Kidney (tissue), 14 donors: ENCODE data around the gene ODC1. TPM values are rescaled to one million over a fixed set of nuclear protein-coding genes. Genes with fewer than 3 reads are reported as not detected.

Experiments
- DNase-seq, 5 donors: peaks; one replicate each; pipeline ENCODE4 v3.0.0-alpha.2; 2013 to 2020
- FAIRE-seq: peaks from 2 replicates; lab custom pipeline; 2012; peaks lifted over from hg19 to GRCh38; lab: Jason Lieb, UNC
- H3K27ac ChIP-seq, 2 donors: one replicate each; pipeline ENCODE4 v1.7.0; 2013; ENCODE audit warnings: low read depth in 2 of 2, low read length in 2 of 2, inconsistent platforms in 1 of 2
- H3K27me3 ChIP-seq: one replicate; pipeline ENCODE4 v1.7.1; 2013; ENCODE audit warnings: low read length, inconsistent platforms; ENCODE audit not compliant: control insufficient read depth, insufficient read depth
- H3K36me3 ChIP-seq, 3 donors: one replicate each; pipeline versions ENCODE4 v1.7.0 to v1.7.1; 2013; ENCODE audit warnings: low read length in 3 of 3, control low read depth in 1 of 3, inconsistent platforms in 1 of 3; ENCODE audit not compliant: insufficient read depth in 3 of 3, control insufficient read depth in 2 of 3
- H3K4me1 ChIP-seq, 3 donors: one replicate each; pipeline versions ENCODE4 v1.7.0 to v1.7.1; 2013; ENCODE audit warnings: low read length in 3 of 3, inconsistent platforms in 1 of 3, low read depth in 1 of 3; ENCODE audit not compliant: control insufficient read depth in 2 of 3, insufficient read depth in 2 of 3
- H3K4me3 ChIP-seq, 3 donors: one replicate each; pipeline versions ENCODE4 v1.7.0 to v1.8.1; 2013; ENCODE audit warnings: low read length in 3 of 3, control low read depth in 1 of 3, inconsistent platforms in 1 of 3
- H3K9ac ChIP-seq, 3 donors: one replicate each; pipeline versions ENCODE4 v1.7.0 to v1.7.1; 2013; ENCODE audit warnings: low read length in 3 of 3, control low read depth in 1 of 3, inconsistent platforms in 1 of 3
- H3K9me3 ChIP-seq, 3 donors: one replicate each; pipeline versions ENCODE4 v1.7.0 to v1.7.1; 2013; ENCODE audit warnings: low read length in 3 of 3, control low read depth in 1 of 3, inconsistent platforms in 1 of 3; ENCODE audit not compliant: control insufficient read depth in 2 of 3, insufficient read depth in 1 of 3
- intact Hi-C: fragments of 100-400 bp; cut with DNase I; formaldehyde crosslinking; loops from one replicate; pipeline ENCODE4 v1.11.1; 2022
- polyA plus RNA-seq: library from polyadenylated mRNA; stranded (reverse); fragments of 350-450 nt; fragmentation: Illumina TruSeq; extraction: RNeasy Lipid Tissue Mini Kit (QIAGEN cat#74804); gene quantifications from one replicate; pipeline ENCODE4 v1.2.3, GENCODE V29; 2014; ENCODE audit warnings: low read depth, low replicate concordance; ENCODE audit not compliant: insufficient read depth
- total RNA-seq: library from RNA; stranded (reverse); fragmentation: NEBNext Ultra II Directional; extraction: Animal tissue kit (Norgen Biotek cat#: 25700); gene quantifications from one replicate; pipeline ENCODE4 v1.2.1, GENCODE V29; 2021
- TF ChIP-seq, protein P1 (sequence below): IDR thresholded peaks from 3 replicates; pipeline ENCODE4 v1.5.1; 2012; ENCODE audit warnings: mild to moderate bottlenecking, moderate library complexity, borderline replicate concordance; ENCODE audit not compliant: insufficient read depth; ENCODE audit errors: extremely low read depth
- donor health status: control.
- donor health status: control.
- donor health status: control.
- donor health status: control.
- donor health status: control.
- donor health status: DM: yes; HTN: yes; CAD: no.
- donor health status: Normal renal cell carcinoma (clear cell type).

The ODC1 gene
- total and polyA plus RNA-seq, 2 donors from 2014 or later = 94.4 to 97.5 TPM

- H3K27me3 ChIP-seq = no peaks in the 10 kb centered on the region
- intact Hi-C loops = no loop called here
- FAIRE-seq = no peak
- no peak overlapping the region for H3K9ac ChIP-seq
- H3K36me3 ChIP-seq = peaks cover 0 to 29% (median 25%) of the 10 kb centered on the region in 3 donors
- no peaks in the 10 kb centered on the region for H3K9me3 ChIP-seq
- H3K4me3 ChIP-seq = no peak overlapping the region
- TF ChIP-seq, protein P1, sequence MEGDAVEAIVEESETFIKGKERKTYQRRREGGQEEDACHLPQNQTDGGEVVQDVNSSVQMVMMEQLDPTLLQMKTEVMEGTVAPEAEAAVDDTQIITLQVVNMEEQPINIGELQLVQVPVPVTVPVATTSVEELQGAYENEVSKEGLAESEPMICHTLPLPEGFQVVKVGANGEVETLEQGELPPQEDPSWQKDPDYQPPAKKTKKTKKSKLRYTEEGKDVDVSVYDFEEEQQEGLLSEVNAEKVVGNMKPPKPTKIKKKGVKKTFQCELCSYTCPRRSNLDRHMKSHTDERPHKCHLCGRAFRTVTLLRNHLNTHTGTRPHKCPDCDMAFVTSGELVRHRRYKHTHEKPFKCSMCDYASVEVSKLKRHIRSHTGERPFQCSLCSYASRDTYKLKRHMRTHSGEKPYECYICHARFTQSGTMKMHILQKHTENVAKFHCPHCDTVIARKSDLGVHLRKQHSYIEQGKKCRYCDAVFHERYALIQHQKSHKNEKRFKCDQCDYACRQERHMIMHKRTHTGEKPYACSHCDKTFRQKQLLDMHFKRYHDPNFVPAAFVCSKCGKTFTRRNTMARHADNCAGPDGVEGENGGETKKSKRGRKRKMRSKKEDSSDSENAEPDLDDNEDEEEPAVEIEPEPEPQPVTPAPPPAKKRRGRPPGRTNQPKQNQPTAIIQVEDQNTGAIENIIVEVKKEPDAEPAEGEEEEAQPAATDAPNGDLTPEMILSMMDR = no peak
- DNase-seq = peak in 1 of 5 donors; percentile 50
- no peaks in the 10 kb centered on the region for H3K4me1 ChIP-seq
- H3K27ac ChIP-seq = no peak overlapping the region
These were observed 25.3 kb downstream of the ODC1 start for GRCh38 chr2:10422732-10423399.

DNA sequence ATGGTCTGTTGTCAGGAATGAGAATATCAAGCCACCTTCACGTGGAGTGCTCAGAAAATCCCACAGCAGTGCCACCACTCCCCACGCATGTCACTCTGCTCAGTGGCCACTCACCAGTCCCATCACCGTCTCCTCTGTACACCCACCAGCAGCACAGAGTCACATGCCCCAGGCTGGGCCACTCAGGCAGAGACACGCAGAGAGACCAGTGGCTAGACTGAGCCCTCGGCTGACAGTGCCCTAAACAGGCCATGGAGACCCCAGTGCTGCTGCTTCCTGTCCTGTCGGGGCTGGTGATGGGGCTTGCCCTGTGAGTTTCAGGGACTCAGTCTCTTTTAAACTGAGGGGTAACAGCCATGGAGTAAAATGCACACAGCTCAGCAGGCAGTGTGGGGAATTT, 25.9 kb downstream of the ODC1 start:
- H3K9me3 ChIP-seq = no peaks in the 10 kb centered on the region
- no peaks in the 10 kb centered on the region for H3K4me1 ChIP-seq
- no peaks in the 10 kb centered on the region for H3K27me3 ChIP-seq
- no peak for FAIRE-seq
- no peak overlapping the region for H3K27ac ChIP-seq
- intact Hi-C loops = no loop called here
- H3K36me3 ChIP-seq = peaks cover 0 to 29% (median 25%) of the 10 kb centered on the region in 3 donors
- no peak for DNase-seq
- H3K9ac ChIP-seq = no peak overlapping the region
- H3K4me3 ChIP-seq = no peak overlapping the region
- TF ChIP-seq, protein P1 = no peak

GRCh38 chr2:10419553-10420257, 28.4 kb downstream of the ODC1 start:
- DNase-seq (no peak), FAIRE-seq (no peak)
- no peak overlapping the region for H3K9ac ChIP-seq
- peaks cover 0 to 22% (median 17%) of the 10 kb centered on the region in 3 donors for H3K36me3 ChIP-seq
- H3K4me1 ChIP-seq = peaks cover 0 to under 1% (median 0%) of the 10 kb centered on the region in 3 donors
- H3K27me3 ChIP-seq = no peaks in the 10 kb centered on the region
- H3K4me3 ChIP-seq = no peak overlapping the region
- TF ChIP-seq, protein P1 = no peak
- no peak overlapping the region for H3K27ac ChIP-seq
- intact Hi-C loops = no loop called here
- no peaks in the 10 kb centered on the region for H3K9me3 ChIP-seq
